ENCODE measurements around the gene FRY. TPM values are rescaled to one million over a fixed set of nuclear protein-coding genes. Genes with fewer than 3 reads are reported as not detected.

The FRY gene
- total RNA-seq, 2 donors from 2014 or later, result 16.4 to 33.3 TPM

DNA sequence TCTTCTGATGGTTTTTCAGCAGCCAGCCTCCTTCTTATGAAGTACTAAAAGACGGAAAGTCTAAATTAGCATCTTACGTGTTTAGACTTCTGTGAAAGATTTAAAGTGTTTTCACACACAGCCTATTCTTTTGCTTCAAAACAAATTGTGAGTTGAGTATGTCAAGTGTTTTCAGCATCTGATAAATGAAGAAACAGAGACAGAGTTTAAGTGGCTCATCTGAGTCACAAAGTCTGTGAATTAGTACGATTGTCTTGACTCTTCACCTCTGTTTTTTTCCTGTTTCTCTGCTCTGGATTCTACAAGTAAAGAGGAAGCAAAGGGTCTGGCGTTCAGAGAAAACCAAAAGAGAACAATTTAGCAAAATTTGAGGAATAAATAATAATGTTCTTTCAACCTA, 116.4 kb downstream of the FRY start:
- Histone ChIP-seq H3K9me3 (no peaks in the 10 kb centered on the region), H3K27ac (no peak overlapping the region)

DNA sequence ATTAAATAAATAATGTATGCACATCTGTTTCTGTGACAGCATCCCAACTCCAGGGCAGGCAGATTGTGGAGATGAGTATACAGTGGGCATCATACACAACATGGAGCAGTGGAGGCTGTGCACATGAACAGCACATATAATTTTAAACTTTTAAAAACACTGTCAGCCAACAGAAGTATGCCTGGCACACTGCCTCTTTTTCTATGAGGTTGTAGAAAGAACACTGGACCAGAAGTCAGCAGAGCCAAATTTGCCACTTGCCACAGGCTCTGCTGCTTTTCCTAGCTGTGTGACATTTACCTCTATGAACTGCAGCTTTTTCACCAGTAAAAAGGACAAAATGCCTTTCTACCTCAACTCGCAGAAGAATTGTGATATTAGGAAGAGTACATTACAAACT, 118.7 kb downstream of the FRY start:
- intact Hi-C loops (cut with DNase I), result loop anchor here (10.0 kb wide), 1 partner anchor 115 kb away; the partner anchor contains the start of gene FRY
- Histone ChIP-seq H3K27me3 (replicated peaks; ENCODE audit: insufficient read depth) (no peaks in the 10 kb centered on the region), H3K9me3 (no peaks in the 10 kb centered on the region), H3K4me3 (no peak overlapping the region), H3K27ac (no peak overlapping the region), H3K36me3 (no peaks in the 10 kb centered on the region), H3K4me1 (replicated peaks) (no peaks in the 10 kb centered on the region)
- 58% methylated on average over 1 of the region's 1 CpG for WGBS
- DNase-seq (ENCODE audit: low spot score), result no peak
- no peak for TF ChIP-seq POLR2A (IDR thresholded peaks at IDR 0.05)
- no peak for TF ChIP-seq POLR2AphosphoS5 (IDR thresholded peaks at IDR 0.05)
- TF ChIP-seq, protein P1, sequence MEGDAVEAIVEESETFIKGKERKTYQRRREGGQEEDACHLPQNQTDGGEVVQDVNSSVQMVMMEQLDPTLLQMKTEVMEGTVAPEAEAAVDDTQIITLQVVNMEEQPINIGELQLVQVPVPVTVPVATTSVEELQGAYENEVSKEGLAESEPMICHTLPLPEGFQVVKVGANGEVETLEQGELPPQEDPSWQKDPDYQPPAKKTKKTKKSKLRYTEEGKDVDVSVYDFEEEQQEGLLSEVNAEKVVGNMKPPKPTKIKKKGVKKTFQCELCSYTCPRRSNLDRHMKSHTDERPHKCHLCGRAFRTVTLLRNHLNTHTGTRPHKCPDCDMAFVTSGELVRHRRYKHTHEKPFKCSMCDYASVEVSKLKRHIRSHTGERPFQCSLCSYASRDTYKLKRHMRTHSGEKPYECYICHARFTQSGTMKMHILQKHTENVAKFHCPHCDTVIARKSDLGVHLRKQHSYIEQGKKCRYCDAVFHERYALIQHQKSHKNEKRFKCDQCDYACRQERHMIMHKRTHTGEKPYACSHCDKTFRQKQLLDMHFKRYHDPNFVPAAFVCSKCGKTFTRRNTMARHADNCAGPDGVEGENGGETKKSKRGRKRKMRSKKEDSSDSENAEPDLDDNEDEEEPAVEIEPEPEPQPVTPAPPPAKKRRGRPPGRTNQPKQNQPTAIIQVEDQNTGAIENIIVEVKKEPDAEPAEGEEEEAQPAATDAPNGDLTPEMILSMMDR (IDR thresholded peaks at IDR 0.05), result no peak

More for the DNA sequence above, 116.4 kb downstream of the FRY start:
- Histone ChIP-seq H3K4me3 (no peak overlapping the region), H3K4me1 (replicated peaks) (no peaks in the 10 kb centered on the region), H3K36me3 (no peaks in the 10 kb centered on the region), H3K27me3 (replicated peaks; ENCODE audit: insufficient read depth) (no peaks in the 10 kb centered on the region)
- TF ChIP-seq, protein P1 (IDR thresholded peaks at IDR 0.05), result no peak
- TF ChIP-seq POLR2AphosphoS5 (IDR thresholded peaks at IDR 0.05), result no peak
- TF ChIP-seq POLR2A (IDR thresholded peaks at IDR 0.05), result no peak
- intact Hi-C loops (cut with DNase I), result no loop called here
- WGBS, result 61% methylated on average over 4 of the region's 4 CpGs
- DNase-seq (ENCODE audit: low spot score), result no peak

DNA sequence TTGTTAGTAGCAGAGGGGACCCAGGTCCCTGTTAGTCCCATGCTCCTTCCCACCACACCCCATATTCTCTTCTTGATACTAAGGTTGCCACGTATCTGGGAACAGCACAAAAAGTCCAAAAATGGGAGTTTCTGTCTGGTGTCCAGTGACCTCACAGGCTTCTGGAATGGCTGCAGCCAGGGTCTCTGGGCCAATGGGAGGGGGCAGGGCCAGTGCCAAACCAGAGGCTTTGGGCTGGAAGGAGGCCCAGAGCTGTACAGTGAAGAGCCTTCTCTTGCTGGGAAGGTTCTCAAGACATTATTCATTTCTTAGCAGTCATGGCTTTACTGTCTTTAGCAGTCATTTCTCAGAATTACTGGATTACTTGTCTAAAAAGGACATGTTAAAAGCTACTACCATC, 119.2 kb downstream of the FRY start:
- no peaks in the 10 kb centered on the region for H3K4me1 ChIP-seq (replicated peaks)
- H3K9me3 ChIP-seq, result no peaks in the 10 kb centered on the region
- no peak overlapping the region for H3K4me3 ChIP-seq
- no peak for DNase-seq (ENCODE audit: low spot score)
- TF ChIP-seq POLR2AphosphoS5 (IDR thresholded peaks at IDR 0.05) (no peak), POLR2A (IDR thresholded peaks at IDR 0.05) (no peak)
- TF ChIP-seq, protein P1 (IDR thresholded peaks at IDR 0.05), result no peak
- no peaks in the 10 kb centered on the region for H3K36me3 ChIP-seq
- no peak overlapping the region for H3K27ac ChIP-seq
- intact Hi-C loops (cut with DNase I), result loop anchor here (10.0 kb wide), 1 partner anchor 116 kb away; the partner anchor contains the start of gene FRY
- WGBS, result 44% methylated on average over 1 of the region's 1 CpG
- no peaks in the 10 kb centered on the region for H3K27me3 ChIP-seq (replicated peaks; ENCODE audit: insufficient read depth)

DNA sequence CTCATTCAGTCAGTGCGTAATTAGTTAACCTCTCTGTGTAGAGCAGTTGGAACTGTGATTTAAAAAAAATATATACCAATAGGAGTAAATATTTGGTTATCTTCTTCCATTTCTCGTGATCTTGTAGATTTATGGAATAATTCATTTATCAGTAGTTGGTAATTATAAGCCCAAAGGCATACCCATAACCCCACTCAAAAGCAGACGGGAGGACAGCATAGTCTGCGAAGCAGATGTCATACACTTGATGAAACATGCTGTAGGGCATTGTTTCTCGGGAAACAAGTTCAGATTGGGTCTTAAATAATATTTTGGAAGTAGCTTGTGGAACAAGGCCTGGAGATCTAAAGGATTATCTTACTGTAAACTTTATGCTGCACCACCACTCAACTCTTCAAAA, 119.7 kb downstream of the FRY start:
- no peak overlapping the region for H3K4me3 ChIP-seq
- no peaks in the 10 kb centered on the region for H3K36me3 ChIP-seq
- no peaks in the 10 kb centered on the region for H3K9me3 ChIP-seq
- intact Hi-C loops (cut with DNase I), result loop anchor here (10.0 kb wide), 1 partner anchor 116 kb away; the partner anchor contains the start of gene FRY
- DNase-seq (ENCODE audit: low spot score), result no peak
- no peak for TF ChIP-seq POLR2A (IDR thresholded peaks at IDR 0.05)
- TF ChIP-seq, protein P1 (IDR thresholded peaks at IDR 0.05), result no peak
- TF ChIP-seq POLR2AphosphoS5 (IDR thresholded peaks at IDR 0.05), result no peak
- H3K27me3 ChIP-seq (replicated peaks; ENCODE audit: insufficient read depth), result no peaks in the 10 kb centered on the region
- no peak overlapping the region for H3K27ac ChIP-seq
- WGBS, result 85% methylated on average over 5 of the region's 5 CpGs
- H3K4me1 ChIP-seq (replicated peaks), result no peaks in the 10 kb centered on the region

DNA sequence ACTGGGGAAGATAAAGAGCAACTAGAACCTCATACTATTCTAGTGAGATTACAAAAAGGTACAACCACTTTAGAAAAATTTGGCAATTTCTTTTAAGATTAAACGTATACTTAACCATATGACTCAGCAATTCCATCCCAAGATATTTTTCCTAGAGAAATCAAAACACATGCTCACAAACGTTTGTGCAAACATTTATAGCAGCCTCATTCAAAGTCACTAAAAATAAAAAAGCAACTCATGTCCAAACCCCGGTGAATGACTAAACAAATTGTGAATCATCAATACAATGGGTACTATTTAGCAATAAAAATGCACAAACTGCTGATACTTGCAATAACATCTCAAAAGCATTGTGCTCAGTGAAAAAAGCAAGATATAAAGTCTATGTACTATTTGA, 121.5 kb downstream of the FRY start:
- H3K4me3 ChIP-seq, result no peak overlapping the region
- H3K27ac ChIP-seq, result no peak overlapping the region
- TF ChIP-seq, protein P1 (IDR thresholded peaks at IDR 0.05), result no peak
- TF ChIP-seq POLR2A (IDR thresholded peaks at IDR 0.05), result no peak
- no peak for TF ChIP-seq POLR2AphosphoS5 (IDR thresholded peaks at IDR 0.05)
- 70% methylated on average over 3 of the region's 3 CpGs for WGBS
- no peaks in the 10 kb centered on the region for H3K27me3 ChIP-seq (replicated peaks; ENCODE audit: insufficient read depth)
- no peaks in the 10 kb centered on the region for H3K4me1 ChIP-seq (replicated peaks)
- DNase-seq (ENCODE audit: low spot score), result no peak
- no peaks in the 10 kb centered on the region for H3K9me3 ChIP-seq
- intact Hi-C loops (cut with DNase I), result loop anchor here (10.0 kb wide), 1 partner anchor 118 kb away; the partner anchor contains the start of gene FRY
- H3K36me3 ChIP-seq, result no peaks in the 10 kb centered on the region
